Measurements from ENCODE around the gene FOXA3.
"Not testable (repeated sequence)": the region's sequence is repeated elsewhere in the genome, so short reads cannot be mapped to it uniquely, and the experiment has no call there.

The FOXA3 gene

DNA sequence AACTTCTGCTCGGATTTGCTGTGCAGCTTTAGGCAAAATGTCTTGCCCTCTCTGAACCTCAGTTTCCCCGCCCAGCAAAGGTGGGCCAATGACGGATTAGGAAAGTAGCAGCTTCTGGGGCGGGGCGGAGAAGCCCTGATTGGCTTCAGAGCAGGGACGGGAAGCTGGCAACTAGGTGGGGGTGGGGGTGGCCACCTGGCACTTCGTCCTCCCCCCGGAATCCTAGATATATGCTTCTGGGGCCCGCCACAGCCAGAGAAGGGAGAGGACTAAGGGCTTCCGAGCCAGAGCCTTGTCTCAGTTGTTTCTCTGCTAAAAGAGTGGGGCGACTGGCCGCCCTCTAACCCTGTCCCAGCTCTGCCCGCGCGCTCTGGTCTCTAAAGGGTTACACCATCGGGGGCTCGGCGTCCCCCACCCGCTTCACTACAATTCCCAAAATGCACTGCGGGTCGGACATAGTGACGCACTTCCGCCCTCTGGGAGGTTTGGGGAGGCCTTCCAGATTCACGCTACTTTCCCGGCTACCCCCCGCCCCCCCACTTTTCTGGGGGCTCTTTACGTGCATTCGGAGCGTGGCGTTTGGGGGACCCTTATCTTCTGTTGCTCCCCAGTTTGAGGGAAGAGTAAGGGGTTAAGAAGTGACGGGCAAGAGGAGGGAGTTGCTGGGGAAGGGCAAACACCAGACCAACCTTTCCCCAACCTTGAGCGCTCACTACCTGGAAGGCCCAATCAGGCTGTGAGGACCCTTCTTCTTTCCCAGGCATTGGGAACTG is 22.5 kb downstream of the FOXA3 start:
- H3K27me3 Mint-ChIP-seq: no peaks in the 10 kb centered on the region
- H3K9me3 Mint-ChIP-seq: no peaks in the 10 kb centered on the region
- H3K4me3 Mint-ChIP-seq: peak overlapping the region; percentile 88
- peaks cover 29% of the 10 kb centered on the region for H3K4me1 Mint-ChIP-seq (ENCODE audit: low read depth)
- no peaks in the 10 kb centered on the region for H3K36me3 Mint-ChIP-seq (ENCODE audit: low read depth)
- H3K27ac Mint-ChIP-seq: peak overlapping the region; percentile 92

DNA sequence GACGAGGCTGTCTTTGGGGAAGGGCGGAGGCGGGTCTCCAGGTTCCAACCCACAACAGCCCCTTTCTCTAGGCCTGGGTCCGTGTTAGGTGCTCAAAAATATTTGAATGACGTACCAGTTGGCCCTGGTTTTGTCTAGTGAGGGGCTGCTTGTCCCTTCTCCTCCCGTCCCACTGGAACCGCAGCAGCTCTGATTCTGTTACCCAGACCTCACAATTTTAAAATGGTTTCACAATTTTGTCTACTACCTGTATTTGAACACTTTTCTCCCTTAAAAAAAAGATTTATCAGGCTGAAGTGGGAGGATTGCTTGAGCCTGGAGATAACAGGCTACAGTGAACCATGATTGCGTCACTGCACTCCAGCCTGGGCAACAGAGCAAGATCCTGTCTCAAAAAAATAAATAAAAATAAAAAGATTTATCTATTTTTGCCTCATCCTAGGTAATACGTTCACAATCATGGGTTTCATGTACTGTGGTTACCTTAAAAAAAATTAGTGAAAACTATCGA is 23.1 kb downstream of the FOXA3 start:
- H3K4me1 Mint-ChIP-seq (ENCODE audit: low read depth): peaks cover 25% of the 10 kb centered on the region
- H3K36me3 Mint-ChIP-seq (ENCODE audit: low read depth): no peaks in the 10 kb centered on the region
- H3K4me3 Mint-ChIP-seq: peak overlapping the region; percentile 88
- H3K27me3 Mint-ChIP-seq: no peaks in the 10 kb centered on the region
- H3K9me3 Mint-ChIP-seq: no peaks in the 10 kb centered on the region
- H3K27ac Mint-ChIP-seq: peak overlapping the region; percentile 92

- no peaks in the 10 kb centered on the region for H3K9me3 Mint-ChIP-seq
- H3K27ac Mint-ChIP-seq: peak overlapping the region; percentile 55
- H3K36me3 Mint-ChIP-seq (ENCODE audit: low read depth): no peaks in the 10 kb centered on the region
- no peak overlapping the region for H3K4me3 Mint-ChIP-seq
- H3K4me1 Mint-ChIP-seq (ENCODE audit: low read depth): peaks cover 13% of the 10 kb centered on the region
- H3K27me3 Mint-ChIP-seq: no peaks in the 10 kb centered on the region
These were observed 25.2 kb downstream of the FOXA3 start for GRCh38 chr19:45889210-45889885.

DNA sequence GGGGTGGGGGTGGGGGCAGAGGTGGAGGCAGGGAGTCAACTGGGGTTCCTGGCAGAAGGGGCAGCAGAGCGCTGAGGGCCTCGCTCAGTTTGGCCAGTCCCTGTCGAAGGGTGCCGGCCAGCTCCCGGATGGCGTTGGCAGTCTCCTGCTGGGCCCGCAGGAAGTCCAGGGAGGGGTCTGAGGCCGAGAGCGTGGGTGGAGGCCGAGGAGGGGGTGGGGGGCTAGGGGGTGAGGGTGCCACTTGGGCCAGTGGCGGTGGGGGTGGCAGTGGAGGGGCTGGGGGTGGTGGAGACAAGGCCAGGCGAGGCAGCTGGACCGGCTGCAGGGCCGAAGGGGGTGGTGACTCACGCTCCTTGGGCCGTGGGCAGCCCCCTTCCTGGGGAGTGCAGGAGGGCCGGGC is 26.8 kb downstream of the FOXA3 start:
- H3K4me1 Mint-ChIP-seq (ENCODE audit: low read depth): peaks cover 8% of the 10 kb centered on the region
- peaks cover 7% of the 10 kb centered on the region for H3K36me3 Mint-ChIP-seq (ENCODE audit: low read depth)
- no peak overlapping the region for H3K4me3 Mint-ChIP-seq
- no peaks in the 10 kb centered on the region for H3K9me3 Mint-ChIP-seq
- no peak overlapping the region for H3K27ac Mint-ChIP-seq
- H3K27me3 Mint-ChIP-seq: no peaks in the 10 kb centered on the region

DNA sequence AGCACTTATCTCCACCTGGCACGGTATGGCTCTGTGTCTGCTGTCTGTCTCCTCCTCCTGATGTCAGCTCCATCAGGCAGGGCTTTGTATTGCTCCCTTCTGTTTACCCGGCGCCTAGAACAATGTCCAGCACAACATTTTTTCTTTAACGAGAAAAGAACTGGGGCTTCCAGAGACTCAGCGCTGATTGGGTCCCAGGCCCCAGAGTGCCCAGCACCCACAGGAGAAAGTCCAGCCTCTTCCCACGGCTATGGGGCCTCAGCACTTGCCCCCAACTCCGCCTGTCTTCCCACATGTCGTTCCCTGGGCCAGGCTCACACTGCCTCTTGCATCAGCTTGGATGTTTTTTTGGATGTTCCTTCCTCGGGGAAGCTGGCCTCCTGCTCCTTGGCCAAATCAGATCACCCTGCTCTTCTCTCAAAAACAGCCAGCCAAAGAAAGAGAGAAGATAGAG is 31.4 kb downstream of the FOXA3 start:
- H3K27me3 Mint-ChIP-seq: no peaks in the 10 kb centered on the region
- peaks cover 18% of the 10 kb centered on the region for H3K36me3 Mint-ChIP-seq (ENCODE audit: low read depth)
- H3K27ac Mint-ChIP-seq: no peak overlapping the region
- H3K9me3 Mint-ChIP-seq: no peaks in the 10 kb centered on the region
- H3K4me1 Mint-ChIP-seq (ENCODE audit: low read depth): peaks cover under 1% of the 10 kb centered on the region
- H3K4me3 Mint-ChIP-seq: no peak overlapping the region

DNA sequence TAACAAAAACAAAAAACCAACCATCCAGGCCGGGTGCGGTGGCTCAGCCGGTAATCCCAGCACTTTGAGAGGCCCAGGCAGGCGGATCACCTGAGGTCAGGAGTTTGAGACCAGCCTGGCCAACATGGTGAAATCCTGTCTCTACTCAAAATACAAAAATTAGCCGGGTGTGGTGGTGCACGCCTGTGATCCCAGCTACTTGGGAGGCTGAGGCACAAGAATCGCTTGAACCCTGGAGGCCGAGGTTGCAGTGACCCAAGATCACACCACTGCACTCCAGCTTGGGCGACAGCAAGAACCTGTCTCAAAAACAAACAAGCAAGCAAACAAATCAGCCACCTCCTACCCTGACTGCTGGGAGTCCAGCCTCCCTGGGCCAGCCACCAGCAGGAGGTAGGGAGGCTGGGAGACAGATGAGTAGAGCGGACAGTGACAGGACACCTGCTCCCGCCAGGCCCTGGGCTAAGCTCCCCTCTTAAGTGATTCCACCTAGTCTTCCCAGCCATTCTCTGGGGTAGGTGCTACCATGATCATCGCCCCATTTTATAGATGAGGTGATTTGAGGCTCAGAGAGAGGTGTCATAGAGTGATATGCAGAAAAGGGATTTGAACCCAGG is 32.0 kb downstream of the FOXA3 start:
- not testable (repeated sequence) for H3K9me3 Mint-ChIP-seq; H3K27me3 Mint-ChIP-seq; H3K4me1 Mint-ChIP-seq (ENCODE audit: low read depth); H3K4me3 Mint-ChIP-seq; H3K27ac Mint-ChIP-seq
- peaks cover 18% of the 10 kb centered on the region for H3K36me3 Mint-ChIP-seq (ENCODE audit: low read depth)

DNA sequence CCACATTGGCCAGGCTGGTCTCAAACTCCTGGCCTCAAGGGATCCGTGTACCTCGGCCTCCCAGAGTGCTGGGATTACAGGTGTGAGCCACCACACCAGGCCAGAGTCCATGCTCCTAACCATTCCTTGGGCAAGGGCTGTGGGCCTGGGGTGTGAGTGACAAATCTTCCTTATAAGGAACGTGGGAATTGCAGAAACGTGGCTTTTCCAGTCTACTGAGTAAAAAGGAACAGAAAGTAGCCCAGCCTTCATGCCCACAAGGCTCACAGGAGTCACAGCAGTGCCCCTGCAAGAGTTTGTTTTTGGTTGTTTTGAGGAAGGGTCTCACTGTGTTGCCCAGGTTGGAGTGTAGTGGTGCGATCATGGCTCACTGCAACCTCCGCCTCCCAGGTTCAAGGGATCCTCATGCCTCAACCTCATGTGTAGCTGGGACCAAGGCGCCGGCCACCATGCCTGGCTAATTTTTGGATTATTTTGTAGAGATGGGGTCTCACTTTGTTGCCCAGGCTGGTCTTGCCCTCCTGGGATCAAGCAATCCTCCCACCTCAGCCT is 33.2 kb downstream of the FOXA3 start:
- Mint-ChIP-seq H3K4me1 (ENCODE audit: low read depth) (peaks cover 8% of the 10 kb centered on the region), H3K27ac (no peak overlapping the region), H3K9me3 (no peaks in the 10 kb centered on the region), H3K27me3 (no peaks in the 10 kb centered on the region), H3K4me3 (no peak overlapping the region), H3K36me3 (ENCODE audit: low read depth) (peaks cover 18% of the 10 kb centered on the region)

DNA sequence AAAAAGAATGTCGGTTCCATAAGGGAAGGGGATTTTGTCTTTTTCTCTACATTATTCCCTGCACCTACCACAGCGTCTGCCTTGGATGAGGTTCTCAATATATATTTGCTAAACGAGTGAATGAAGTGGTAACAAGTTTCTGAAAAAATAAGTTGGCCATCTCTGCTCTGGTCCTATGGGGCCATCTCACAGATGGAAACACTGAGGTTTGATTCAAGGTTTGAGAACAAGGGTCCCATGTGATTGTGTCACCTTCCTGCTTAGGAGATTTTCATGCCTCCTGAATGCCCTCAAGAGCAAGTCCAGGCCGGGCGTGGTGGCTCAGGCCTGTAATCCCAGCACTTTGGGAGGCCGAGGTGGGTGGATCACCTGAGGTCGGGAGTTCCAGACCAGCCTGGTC is 35.1 kb downstream of the FOXA3 start:
- no peak overlapping the region for H3K4me3 Mint-ChIP-seq
- H3K4me1 Mint-ChIP-seq (ENCODE audit: low read depth): peaks cover 12% of the 10 kb centered on the region
- H3K27ac Mint-ChIP-seq: no peak overlapping the region
- no peaks in the 10 kb centered on the region for H3K27me3 Mint-ChIP-seq
- H3K36me3 Mint-ChIP-seq (ENCODE audit: low read depth): peaks cover 18% of the 10 kb centered on the region
- no peaks in the 10 kb centered on the region for H3K9me3 Mint-ChIP-seq

DNA sequence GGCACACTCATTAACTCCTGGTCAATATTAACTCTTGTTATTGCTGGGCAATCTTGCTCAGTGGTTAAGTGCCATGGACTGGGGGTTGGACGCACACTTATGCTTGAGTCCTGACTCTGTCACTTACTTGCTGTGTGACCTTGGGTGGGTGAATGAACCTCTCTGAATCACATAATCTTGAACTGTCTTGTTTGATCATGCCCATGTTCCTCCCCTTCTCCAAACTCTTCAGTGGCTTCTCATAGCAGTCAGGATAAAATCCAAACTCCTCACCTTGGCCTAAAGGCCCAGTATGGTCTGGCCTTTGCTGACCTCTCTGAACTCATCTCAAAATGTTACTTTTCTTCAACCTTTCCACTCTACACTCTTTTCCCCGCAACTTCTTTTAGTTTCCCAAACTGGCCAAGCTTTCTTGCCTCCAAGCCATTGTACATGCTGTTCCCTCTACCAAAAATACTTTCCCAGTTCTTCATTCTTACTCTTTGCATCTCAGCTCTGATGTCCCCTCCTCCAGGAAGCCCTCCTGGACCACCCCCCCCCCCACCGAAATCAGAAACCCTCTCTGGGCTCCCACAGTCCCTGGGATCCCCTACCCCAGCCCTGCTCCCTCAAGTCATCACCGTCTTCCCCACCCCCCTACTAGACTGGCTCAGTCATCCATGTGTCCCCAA is 35.9 kb downstream of the FOXA3 start:
- H3K27me3 Mint-ChIP-seq: no peaks in the 10 kb centered on the region
- no peaks in the 10 kb centered on the region for H3K9me3 Mint-ChIP-seq
- peaks cover 16% of the 10 kb centered on the region for H3K36me3 Mint-ChIP-seq (ENCODE audit: low read depth)
- no peak overlapping the region for H3K27ac Mint-ChIP-seq
- no peak overlapping the region for H3K4me3 Mint-ChIP-seq
- peaks cover 12% of the 10 kb centered on the region for H3K4me1 Mint-ChIP-seq (ENCODE audit: low read depth)

DNA sequence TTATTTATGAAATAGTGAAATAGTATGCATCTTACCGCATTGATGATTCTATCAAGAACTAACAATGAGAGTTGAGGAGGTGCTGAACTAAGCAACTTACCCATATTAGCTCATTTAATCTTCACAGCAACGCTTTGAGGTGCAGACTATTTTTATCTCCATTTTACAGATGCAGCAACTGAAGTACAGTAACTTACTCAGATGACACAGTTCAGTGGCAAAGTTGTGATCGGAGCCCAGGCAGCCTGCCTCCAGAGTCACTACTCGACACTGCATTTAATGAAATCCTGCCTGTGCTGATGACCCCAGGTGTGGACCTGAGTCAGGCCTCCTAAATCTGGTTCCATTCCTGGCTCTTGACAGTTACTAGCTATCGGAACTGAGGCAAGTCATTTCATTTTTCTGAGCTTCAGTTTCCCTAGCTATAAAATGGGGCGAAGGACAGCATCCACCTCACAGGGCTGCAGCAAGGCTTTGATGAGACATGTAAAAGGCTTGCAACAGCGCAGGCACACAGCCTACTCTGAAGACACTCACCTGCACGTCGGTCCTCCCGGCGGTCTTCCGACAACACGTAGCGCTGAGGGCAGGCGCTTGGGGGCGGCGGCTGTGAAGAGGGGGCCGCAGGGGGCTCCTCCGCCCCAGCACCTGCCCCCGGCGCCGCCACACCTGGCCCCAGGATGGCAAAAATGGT is 36.8 kb downstream of the FOXA3 start:
- Mint-ChIP-seq H3K27ac (no peak overlapping the region), H3K4me1 (ENCODE audit: low read depth) (peaks cover 12% of the 10 kb centered on the region), H3K4me3 (peak overlapping the region; percentile 59), H3K36me3 (ENCODE audit: low read depth) (peaks cover 11% of the 10 kb centered on the region), H3K27me3 (no peaks in the 10 kb centered on the region), H3K9me3 (no peaks in the 10 kb centered on the region)

DNA sequence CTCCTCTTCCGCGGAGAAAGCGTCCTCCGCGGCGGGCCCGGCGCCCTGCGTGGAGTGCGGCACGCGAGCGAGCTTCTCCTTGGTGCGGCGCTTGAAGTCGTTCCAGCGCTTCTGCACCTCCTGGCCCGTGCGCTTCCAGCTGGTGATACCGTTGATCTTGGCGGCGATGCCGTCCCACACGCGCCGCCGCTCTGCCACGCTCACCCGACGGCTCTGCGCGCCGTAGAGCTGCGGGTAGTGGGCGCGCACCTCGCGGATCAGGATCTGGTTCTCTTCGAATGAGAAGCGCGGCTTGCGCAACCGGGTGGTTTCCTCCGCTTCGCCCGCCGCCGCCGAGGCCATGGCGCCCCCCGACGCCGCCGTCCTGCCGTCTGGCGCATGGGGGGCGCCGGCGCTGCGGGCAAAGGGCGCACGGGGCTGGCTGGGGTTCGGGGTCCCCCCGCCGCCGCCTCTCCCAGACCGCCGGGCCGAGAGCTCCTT is 37.3 kb downstream of the FOXA3 start:
- no peak overlapping the region for H3K27ac Mint-ChIP-seq
- peaks cover 12% of the 10 kb centered on the region for H3K4me1 Mint-ChIP-seq (ENCODE audit: low read depth)
- peaks cover 11% of the 10 kb centered on the region for H3K36me3 Mint-ChIP-seq (ENCODE audit: low read depth)
- peak overlapping the region; percentile 91 for H3K4me3 Mint-ChIP-seq
- H3K9me3 Mint-ChIP-seq: no peaks in the 10 kb centered on the region
- H3K27me3 Mint-ChIP-seq: no peaks in the 10 kb centered on the region

DNA sequence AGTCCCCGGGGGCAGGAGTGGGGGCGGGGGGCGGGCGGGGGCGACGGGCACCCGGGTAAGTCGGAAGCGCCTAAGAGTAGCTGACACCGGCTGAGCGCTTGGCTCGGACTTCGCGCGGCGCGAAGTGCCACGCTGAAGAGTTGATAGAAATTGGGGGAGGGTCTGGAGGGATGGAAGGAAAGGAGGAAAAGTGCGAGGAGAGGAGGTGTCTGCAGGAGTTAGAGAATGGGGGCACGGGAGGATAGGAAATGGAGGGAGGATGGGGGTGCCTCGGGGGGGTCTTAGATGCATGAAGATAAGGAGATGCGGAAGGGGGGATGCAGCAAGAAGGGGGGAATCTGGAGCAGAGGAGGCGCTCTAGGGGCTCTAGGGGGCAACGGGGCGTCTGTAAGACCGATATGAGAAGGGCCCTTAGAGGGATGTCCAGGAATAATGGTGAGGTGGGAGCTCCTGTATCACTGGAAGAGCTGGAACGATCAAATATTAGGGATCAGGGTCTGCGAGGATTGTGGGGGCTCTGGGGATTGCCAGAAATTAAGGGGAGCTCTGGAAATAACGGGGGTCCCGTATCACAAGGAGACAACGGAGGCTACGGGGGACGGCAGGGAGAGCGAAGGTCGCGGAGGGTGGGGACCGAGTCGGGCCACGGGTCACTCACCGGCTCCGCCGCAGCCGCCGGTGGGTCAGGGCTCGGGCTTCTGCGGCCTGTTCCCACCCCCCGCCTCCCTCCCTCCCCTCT is 38.0 kb downstream of the FOXA3 start, which contains the start of gene MYPOP:
MYPOP (minus strand) TSS at position 702 of the 739 bp plus-strand sequence. CDS start 840 bp downstream, outside the sequence.
- Mint-ChIP-seq H3K27me3 (no peaks in the 10 kb centered on the region), H3K4me1 (ENCODE audit: low read depth) (peaks cover 12% of the 10 kb centered on the region), H3K36me3 (ENCODE audit: low read depth) (peaks cover 11% of the 10 kb centered on the region), H3K9me3 (no peaks in the 10 kb centered on the region), H3K4me3 (peak within 1 kb of the TSS; percentile 91), H3K27ac (peak within 1 kb of the TSS; percentile 85)

All from stimulated activated naive CD8-positive, alpha-beta T cell treated with anti-CD3 and anti-CD28 coated beads, Interleukin-15, Interleukin-2, amounts not matched to agents 100 ng/mL and 50 ng/mL, for 24 hours (primary cell).